K562 (cell line): ENCODE data around the gene WWOX. TPM values are rescaled to one million over a fixed set of nuclear protein-coding genes. Genes with fewer than 3 reads are reported as not detected.

Experiments used
- ATAC-seq: fragments of 200-7000 bp; cut with Tn5 transposase; 3 replicates; pipeline ENCODE4 v1.9.1; 2020; ENCODE audit warnings: moderate library complexity
- BruUV-seq: library from RNA; stranded (reverse); fragments of 400-500 nt; replicated peaks from 2 replicates; lab custom pipeline; 2021; lab: Mats Ljungman, UMichigan
- CTCF ChIA-PET: fragments of 300-600 bp; formaldehyde crosslinking; extraction: SDS; loops from one replicate; lab custom pipeline; 2021; ENCODE audit warnings: low intra/inter-chr PET ratio; lab: Yijun Ruan, JAX
- POLR2A ChIA-PET: fragments of 300-600, 350-650 bp; sonication (Branson Sonifier 250); formaldehyde crosslinking; extraction: SDS; loops from one replicate; lab custom pipeline; 2021; ENCODE audit warnings: antibody characterized with exemption, inconsistent platforms; lab: Yijun Ruan, JAX
- DNase-seq, 4 experiments: peaks; one replicate each; pipeline versions ENCODE4 v3.0.0 to v3.0.0-alpha.2; 2011 to 2018; ENCODE audit warnings: low spot score in 3 of 4, mixed read lengths in 3 of 4; ENCODE audit errors: extremely low read depth in 1 of 4
- FAIRE-seq: peaks from 2 replicates; lab custom pipeline; 2011; peaks lifted over from hg19 to GRCh38; lab: Jason Lieb, UNC
- H2AFZ ChIP-seq: 2 replicates; pipeline ENCODE4 v1.6.0; 2011; ENCODE audit warnings: low read depth, low read length, control low read depth, inconsistent platforms
- H3K27ac ChIP-seq: fragments of 200-600 bp; 3 replicates; pipeline ENCODE4 v1.8.0; 2011; ENCODE audit warnings: low read depth, mild to moderate bottlenecking, control low read depth, inconsistent platforms, low read length, moderate library complexity, mixed read lengths; ENCODE audit errors: extremely low read depth
- H3K27me3 ChIP-seq, 2 experiments: fragments of 300-600 bp in 1 of 2; 2 replicates in 1 of 2; 3 replicates in 1 of 2; pipeline versions ENCODE4 v1.6.0 to v1.8.0; 2011; ENCODE audit warnings: inconsistent platforms in 2 of 2, low read length in 2 of 2, mild to moderate bottlenecking in 1 of 2, mixed read lengths in 1 of 2, moderate library complexity in 1 of 2; ENCODE audit not compliant: control insufficient read depth in 2 of 2, insufficient read depth in 2 of 2
- H3K36me3 ChIP-seq: fragments of 300-600 bp; 3 replicates; pipeline ENCODE4 v1.8.0; 2011; ENCODE audit warnings: mild to moderate bottlenecking, low read length, inconsistent platforms; ENCODE audit not compliant: control insufficient read depth, insufficient read depth
- H3K4me1 ChIP-seq, 2 experiments: fragments of 200-600 bp in 1 of 2; replicated peaks in 1 of 2; 2 replicates in 1 of 2; 3 replicates in 1 of 2; pipeline versions ENCODE4 v1.5.1 to v1.8.0; 2011; ENCODE audit warnings: inconsistent platforms in 2 of 2, low read length in 2 of 2, mild to moderate bottlenecking in 1 of 2, mixed read lengths in 1 of 2, moderate library complexity in 1 of 2; ENCODE audit not compliant: control insufficient read depth in 2 of 2, insufficient read depth in 2 of 2
- H3K4me2 ChIP-seq: 2 replicates; pipeline ENCODE4 v1.6.1; 2011; ENCODE audit warnings: low read length, control low read depth, inconsistent platforms, mixed read lengths; ENCODE audit not compliant: insufficient read depth
- H3K4me3 ChIP-seq: fragments of 200-600 bp; sonication (generic), shearing (Covaris generic); 2 replicates; pipeline ENCODE4 v1.5.1; 2016; ENCODE audit warnings: control low read depth, inconsistent platforms
- H3K79me2 ChIP-seq: fragments of 200-600 bp; 3 replicates; pipeline ENCODE4 v1.8.0; 2011; ENCODE audit warnings: low read length, inconsistent platforms; ENCODE audit not compliant: control insufficient read depth, insufficient read depth
- H3K9ac ChIP-seq, 2 experiments: 2 replicates each; pipeline versions ENCODE4 v1.6.0 to v1.6.1; 2011; ENCODE audit warnings: low read depth in 2 of 2, low read length in 2 of 2, control low read depth in 1 of 2, inconsistent platforms in 1 of 2, mild to moderate bottlenecking in 1 of 2, mixed read lengths in 1 of 2; ENCODE audit not compliant: insufficient read depth in 1 of 2
- H3K9me1 ChIP-seq: one replicate; pipeline ENCODE4 v1.6.0; 2011; ENCODE audit warnings: inconsistent platforms, mild to moderate bottlenecking, low read length, moderate library complexity; ENCODE audit not compliant: control insufficient read depth, insufficient read depth
- H3K9me3 ChIP-seq: replicated peaks from 2 replicates; pipeline ENCODE4 v1.5.1; 2011; ENCODE audit warnings: low read depth, low read length, inconsistent platforms; ENCODE audit not compliant: control insufficient read depth, insufficient read depth
- H4K20me1 ChIP-seq: replicated peaks from 2 replicates; pipeline ENCODE4 v1.6.1; 2011; ENCODE audit warnings: low read length, inconsistent platforms, mixed read lengths; ENCODE audit not compliant: control insufficient read depth, insufficient read depth
- HNRNPH1 ChIP-seq: fragments of 200-400 bp; formaldehyde crosslinking; optimal IDR thresholded peaks from 2 replicates; pipeline ENCODE3; 2017; ENCODE audit warnings: low read depth, mild to moderate bottlenecking, low read length, moderate library complexity
- KDM2B ChIP-seq: fragments of 250-450 bp; sonication (Bioruptor Pico); IDR thresholded peaks from 2 replicates; pipeline ENCODE4 v1.8.0; 2021; ENCODE audit warnings: mild to moderate bottlenecking, moderate library complexity
- MYC ChIP-seq, 2 experiments: fragments of 250-450 bp in 1 of 2; sonication (Bioruptor Pico) in 1 of 2; IDR thresholded peaks; 2 replicates each; pipeline versions ENCODE4 v1.5.1 to v1.6.1; 2012 to 2021; ENCODE audit warnings: low read depth in 2 of 2, borderline replicate concordance in 1 of 2, improper control_type of control experiment in 1 of 2, low read length in 1 of 2, mild to moderate bottlenecking in 1 of 2, moderate library complexity in 1 of 2
- RB1 ChIP-seq: fragments of 450-650 bp; IDR thresholded peaks from 2 replicates; pipeline ENCODE4 v1.6.1; 2017; ENCODE audit warnings: low read depth, mild to moderate bottlenecking
- ZNF766 ChIP-seq: fragments of 200-800 bp; sonication (Bioruptor generic); conservative IDR thresholded peaks from 2 replicates; pipeline ENCODE4 v1.6.1; 2016; ENCODE audit warnings: missing genetic modification characterization, missing compliant biosample characterization
- WGBS: fragments of 100-300 bp; shearing (Covaris generic); methylation state at CpG from one replicate; pipeline ENCODE4 v1.1.6; 2016; ENCODE audit warnings: low coverage, mixed read lengths; ENCODE audit not compliant: insufficient coverage; ENCODE audit errors: missing lambda C conversion rate; 5-methylcytosine and 5-hydroxymethylcytosine counted together
- in situ Hi-C: fragments of 300-500 bp; cut with MboI; formaldehyde crosslinking; loops from 4 replicates; pipeline ENCODE4 v1.15.0; 2018; ENCODE audit warnings: inconsistent platforms, mixed read lengths
- intact Hi-C: fragments of 100-400 bp; cut with micrococcal nuclease; formaldehyde crosslinking; loops from 2 replicates; pipeline ENCODE4 v1.14.2; 2022
- polyA plus RNA-seq, 8 experiments: library from polyadenylated mRNA; depleted of rRNA in 4 of 8; stranded (reverse) in 5 of 8; unstranded in 3 of 8; fragments of >200 nt; fragmentation: Nextera tagmentation in 2 of 8; fragmentation: Illumina TruSeq in 1 of 8; extraction: Ambion mirVana in 2 of 8; extraction: Trizol in 1 of 8; gene quantifications; 2 replicates each; pipeline versions ENCODE4 v1.2.1 to v1.2.3, GENCODE V29; 2011 to 2014; ENCODE audit warnings: inconsistent platforms in 1 of 8, missing spikeins in 1 of 8
- total RNA-seq, 7 experiments: library from RNA; depleted of rRNA in 6 of 7; stranded (reverse); fragments of >200 nt in 6 of 7; fragmentation: Illumina TruSeq in 2 of 7; extraction: Trizol in 2 of 7; gene quantifications; 2 replicates each; pipeline versions ENCODE4 v1.2.1 to v1.2.3, GENCODE V29; 2011 to 2021; ENCODE audit warnings: low replicate concordance in 1 of 7

Gene WWOX
- total and polyA plus RNA-seq, 9 of the 15 experiments (the other 6 are each of a cell fraction or from before 2014, with no cell fraction given) = 1.6 to 22.7 (median 8.1) TPM

DNA sequence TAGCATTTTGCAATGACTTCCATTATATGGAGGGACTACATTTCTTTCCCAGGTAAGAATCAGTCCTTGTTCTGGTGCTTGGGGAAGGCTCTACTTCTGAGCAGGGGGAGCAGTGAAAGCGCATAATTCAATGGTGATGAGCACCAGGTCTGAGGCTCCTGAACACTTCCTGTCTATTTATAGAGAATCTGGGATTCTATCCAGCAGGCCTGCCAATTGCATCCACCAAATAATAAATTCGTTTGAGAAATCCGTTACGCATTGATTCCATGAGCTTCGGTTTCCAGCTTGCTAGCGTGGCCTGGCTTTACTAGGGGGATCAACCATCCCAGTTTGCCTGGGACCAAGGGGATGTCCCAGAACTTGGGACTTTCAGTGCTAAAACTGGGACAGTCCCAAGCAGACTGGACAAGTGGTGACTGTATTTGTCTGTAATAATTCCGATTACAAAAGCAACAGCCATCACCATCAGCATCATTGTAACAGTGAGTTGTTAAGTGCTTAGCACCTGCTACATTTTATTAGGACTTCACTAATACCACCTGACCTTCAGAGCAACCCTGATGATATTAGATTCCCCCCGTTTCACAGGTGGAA lies 1151.1 kb downstream of the WWOX start:
- H2AFZ ChIP-seq = no peak overlapping the region
- peaks cover 0 to 5% of the 10 kb centered on the region in 2 experiments; a peak in 2 of 5 replicates for H3K27me3 ChIP-seq
- no peak overlapping the region for H3K9ac ChIP-seq
- ATAC-seq (no peak), FAIRE-seq (no peak), DNase-seq (no peak)
- 3% methylated on average over 8 of the region's 8 CpGs for WGBS
- H3K9me3 ChIP-seq = no peaks in the 10 kb centered on the region
- no peaks in the 10 kb centered on the region for H3K36me3 ChIP-seq
- no peaks in the 10 kb centered on the region for H3K79me2 ChIP-seq
- no peak overlapping the region for H3K4me3 ChIP-seq
- in situ Hi-C loops (no loop called here), intact Hi-C loops (no loop called here)
- ChIA-PET POLR2A (no interaction called here), CTCF (interaction anchor here (0.6 kb wide), 1 partner anchor 115 kb away, joined by 3 read pairs; no protein-coding TSS in a partner anchor)
- no peak for TF ChIP-seq KDM2B (CRISPR knock-in tag)
- TF ChIP-seq ZNF766 = no peak
- no peak for TF ChIP-seq RB1
- TF ChIP-seq HNRNPH1 = no peak
- no peak for TF ChIP-seq MYC (IDR thresholded peaks at IDR 0.05; ENCODE audit: low read depth, low read length)
- no peak for TF ChIP-seq MYC (CRISPR knock-in tag; IDR thresholded peaks at IDR 0.05; ENCODE audit: borderline replicate concordance, low read depth)
- no peak overlapping the region for H3K27ac ChIP-seq
- H3K4me2 ChIP-seq = no peak overlapping the region
- no TSS peak for BruUV-seq
- no peaks in the 10 kb centered on the region for H3K4me1 ChIP-seq
- no peaks in the 10 kb centered on the region; the same call in 1 of the 2 replicates for H4K20me1 ChIP-seq
- H3K9me1 ChIP-seq = no peaks in the 10 kb centered on the region
